Motor neuron (in vitro differentiated cells): ENCODE data around the gene FAM83E. TPM values are rescaled to one million over a fixed set of nuclear protein-coding genes. Genes with fewer than 3 reads are reported as not detected.
A peak's percentile ranks its signal among the peaks of the same experiment; 100 is the strongest.

Source experiments
- ATAC-seq, 8 experiments: fragments of 200-7000 bp; cut with Tn5 transposase; replicated peaks in 6 of 8; 2 replicates each; pipeline ENCODE4 v1.8.0; 2021; ENCODE audit warnings: mild to moderate bottlenecking in 8 of 8, moderate library complexity in 8 of 8
- H3K27ac ChIP-seq, 2 donors: fragments of 250-450 bp; sonication (Bioruptor Pico); 2 replicates each; pipeline ENCODE4 v1.9.0; 2021; ENCODE audit warnings: antibody characterized with exemption in 2 of 2, mild to moderate bottlenecking in 2 of 2, moderate library complexity in 1 of 2
- H3K4me1 ChIP-seq, 2 donors: fragments of 250-450 bp; sonication (Bioruptor Pico); replicated peaks in 1 of 2; 2 replicates each; pipeline ENCODE4 v1.6.1; 2021; ENCODE audit warnings: antibody characterized with exemption in 2 of 2, mild to moderate bottlenecking in 2 of 2, moderate library complexity in 1 of 2
- H3K4me3 ChIP-seq, 5 donors: fragments of 250-450 bp; sonication (Bioruptor Pico); 2 replicates each; pipeline ENCODE4 v1.9.0; 2021; ENCODE audit warnings: antibody characterized with exemption in 5 of 5, mild to moderate bottlenecking in 5 of 5, moderate library complexity in 4 of 5
- WGBS, 10 experiments: fragments of 450-650 bp; shearing (Covaris generic); methylation state at CpG; one replicate each; pipeline ENCODE4 v1.0.0; 2022; 5-methylcytosine and 5-hydroxymethylcytosine counted together
- in situ Hi-C, 9 experiments: fragments of 400-800 bp; cut with MboI; loops; one replicate each; pipeline ENCODE4 v1.15.0; 2021; ENCODE audit warnings: low sequenced_read_pairs in 9 of 9, low pct_unique_long_range_greater_than_20kb in 2 of 9; ENCODE audit not compliant: unreplicated experiment in 9 of 9
- total RNA-seq, 8 experiments: library from RNA; unstranded; fragments of 300-600 nt; gene quantifications; 2 replicates each; pipeline versions ENCODE4 v1.2.3 to v1.2.4, GENCODE V29; 2022

FAM83E gene
- total RNA-seq, 8 experiments from 2014 or later, result 0.54 to 2.5 (median 1.1) TPM

- WGBS, 10 experiments, result 33 to 98% (median 80%) methylated on average over 1 to 10 of the region's 12 CpGs; no CpG with 5 or more reads in 1 of the 10 experiments
- Histone ChIP-seq H3K4me3 (no peak overlapping the region), H3K4me1 (no peaks in the 10 kb centered on the region), H3K27ac (no peak overlapping the region)
- ATAC-seq, result no peak
- in situ Hi-C loops, result no loop called here
Observed at GRCh38 chr19:48650974-48651682, 36.3 kb upstream of the FAM83E start.

GRCh38 chr19:48648134-48648533 lies 33.3 kb upstream of the FAM83E start:
- H3K4me3 ChIP-seq, result no peak overlapping the region
- 42 to 94% (median 69%) methylated on average over 1 to 2 of the region's 2 CpGs; no CpG with 5 or more reads in 4 of the 10 experiments for WGBS, 10 experiments
- ATAC-seq, result no peak
- in situ Hi-C loops, result loop anchor here in 1 of 9 experiments (25.0 kb wide), 1 partner anchor 314 kb away; the partner anchor contains the start of genes BAX and FTL
- peaks cover 4 to 5% of the 10 kb centered on the region in 2 donors for H3K4me1 ChIP-seq
- no peak overlapping the region for H3K27ac ChIP-seq

GRCh38 chr19:48646722-48647216 lies 31.9 kb upstream of the FAM83E start:
- in situ Hi-C loops, result loop anchor here in 1 of 9 experiments (25.0 kb wide), 1 partner anchor 316 kb away; the partner anchor contains the start of genes BAX and FTL
- Histone ChIP-seq H3K4me1 (peaks cover 4 to 5% of the 10 kb centered on the region in 2 donors), H3K4me3 (peak overlapping the region; percentile 42 to 54 (median 50)), H3K27ac (no peak overlapping the region)
- ATAC-seq, result no peak
- WGBS, 10 experiments, result 40 to 58% methylated on average over 2 of the region's 10 CpGs; no CpG with 5 or more reads in 8 of the 10 experiments

- 0 to 17% (median 0%) methylated on average over 1 to 2 of the region's 33 CpGs; no CpG with 5 or more reads in 5 of the 10 experiments for WGBS, 10 experiments
- H3K4me3 ChIP-seq, result peak within 1 kb of the TSS; percentile 42 to 54 (median 50)
- peak within 1 kb of the TSS; percentile 81 to 85 for H3K27ac ChIP-seq
- peak; percentile 80 to 85 (median 85) for ATAC-seq
- H3K4me1 ChIP-seq, result peaks cover 4 to 5% of the 10 kb centered on the region in 2 donors
- in situ Hi-C loops, result loop anchor here in 1 of 9 experiments (25.0 kb wide), 1 partner anchor 316 kb away; the partner anchor contains the start of genes BAX and FTL
Observed at GRCh38 chr19:48646001-48646721, 31.3 kb upstream of the FAM83E start, which contains the start of gene CA11. Gene CA11 (minus strand): TSS chr19:48646187. CDS start chr19:48645632, 555 bp downstream.

- 0% methylated on average over 1 to 3 of the region's 6 CpGs; no CpG with 5 or more reads in 4 of the 10 experiments for WGBS, 10 experiments
- peak overlapping the region; percentile 81 to 85 for H3K27ac ChIP-seq
Observed at GRCh38 chr19:48645620-48646000, 30.7 kb upstream of the FAM83E start.

GRCh38 chr19:48644839-48645619 lies 30.2 kb upstream of the FAM83E start:
- peak; percentile 38 to 69 (median 52) for ATAC-seq
- peak overlapping the region; percentile 42 to 54 (median 50) for H3K4me3 ChIP-seq
- H3K27ac ChIP-seq, result peak overlapping the region; percentile 81 to 85
- in situ Hi-C loops, result loop anchor here in 1 of 9 experiments (25.0 kb wide), 1 partner anchor 317 kb away; the partner anchor contains the start of genes BAX and FTL
- H3K4me1 ChIP-seq, result peaks cover 4 to 5% of the 10 kb centered on the region in 2 donors
- 0 to 20% (median 0%) methylated on average over 1 to 6 of the region's 25 CpGs; no CpG with 5 or more reads in 4 of the 10 experiments for WGBS, 10 experiments

More at GRCh38 chr19:48645620-48646000, 30.7 kb upstream of the FAM83E start:
- Histone ChIP-seq H3K4me1 (peaks cover 4 to 5% of the 10 kb centered on the region in 2 donors), H3K4me3 (peak overlapping the region; percentile 42 to 54 (median 50))
- in situ Hi-C loops, result loop anchor here in 1 of 9 experiments (25.0 kb wide), 1 partner anchor 317 kb away; the partner anchor contains the start of genes BAX and FTL
- peak in 5 of 8 experiments; percentile 3 to 25 (median 5) for ATAC-seq

- in situ Hi-C loops, result loop anchor here in 1 of 9 experiments (25.0 kb wide), 1 partner anchor 318 kb away; the partner anchor contains the start of genes BAX and FTL
- ATAC-seq, result no peak
- WGBS, 10 experiments, result 60% methylated on average over 1 of the region's 4 CpGs; no CpG with 5 or more reads in 9 of the 10 experiments
- Histone ChIP-seq H3K27ac (no peak overlapping the region), H3K4me3 (peak overlapping the region; percentile 42 to 54 (median 50)), H3K4me1 (peaks cover 4 to 5% of the 10 kb centered on the region in 2 donors)
Observed at GRCh38 chr19:48644355-48644754, 29.5 kb upstream of the FAM83E start.

- in situ Hi-C loops, result loop anchor here in 1 of 9 experiments (25.0 kb wide), 1 partner anchor 319 kb away; the partner anchor contains the start of genes BAX and FTL
Observed at GRCh38 chr19:48642862-48643261, 28.0 kb upstream of the FAM83E start.

GRCh38 chr19:48641850-48642249 lies 27.0 kb upstream of the FAM83E start:
- no peak for ATAC-seq
- WGBS, 10 experiments, result 20 to 100% (median 96%) methylated on average over 1 to 2 of the region's 2 CpGs; no CpG with 5 or more reads in 5 of the 10 experiments
- peaks cover 10 to 11% of the 10 kb centered on the region in 2 donors for H3K4me1 ChIP-seq
- H3K27ac ChIP-seq, result no peak overlapping the region
- H3K4me3 ChIP-seq, result no peak overlapping the region
- in situ Hi-C loops, result loop anchor here in 1 of 9 experiments (25.0 kb wide), 1 partner anchor 320 kb away; the partner anchor contains the start of genes BAX and FTL

More at GRCh38 chr19:48642862-48643261, 28.0 kb upstream of the FAM83E start:
- H3K4me3 ChIP-seq, result no peak overlapping the region
- no peak overlapping the region for H3K27ac ChIP-seq
- H3K4me1 ChIP-seq, result peaks cover 10 to 11% of the 10 kb centered on the region in 2 donors
- ATAC-seq, result no peak
- 50 to 100% (median 86%) methylated on average over 1 to 5 of the region's 5 CpGs; no CpG with 5 or more reads in 3 of the 10 experiments for WGBS, 10 experiments

- 42 to 100% (median 95%) methylated on average over 1 to 22 of the region's 33 CpGs; no CpG with 5 or more reads in 5 of the 10 experiments for WGBS, 10 experiments
- Histone ChIP-seq H3K4me1 (peaks cover 14% of the 10 kb centered on the region in 2 donors), H3K4me3 (no peak overlapping the region), H3K27ac (no peak overlapping the region)
- ATAC-seq, result no peak
- in situ Hi-C loops, result loop anchor here in 1 of 9 experiments (25.0 kb wide), 1 partner anchor 323 kb away; the partner anchor contains the start of genes BAX and FTL
Observed at GRCh38 chr19:48639483-48640375, 24.9 kb upstream of the FAM83E start.
